GM12878 (cell line): ENCODE results near the gene UQCRH. TPM values are rescaled to one million over a fixed set of nuclear protein-coding genes. Genes with fewer than 3 reads are reported as not detected.

Experiments
- ATAC-seq: fragments of 200-7000 bp; cut with Tn5 transposase; 3 replicates; pipeline ENCODE4 v1.9.1; 2020; ENCODE audit warnings: mild to moderate bottlenecking, moderate library complexity
- BruUV-seq: library from RNA; stranded (reverse); fragments of 400-500 nt; replicated peaks from 2 replicates; lab custom pipeline; 2021; lab: Mats Ljungman, UMichigan
- CTCF ChIA-PET: fragments of 300-600 bp; sonication (Branson Sonifier 250); formaldehyde crosslinking; extraction: SDS; loops from one replicate; lab custom pipeline; 2021; ENCODE audit warnings: inconsistent platforms; lab: Yijun Ruan, JAX
- POLR2A ChIA-PET: fragments of 350-600 bp; formaldehyde crosslinking; extraction: SDS; loops from one replicate; lab custom pipeline; 2021; ENCODE audit warnings: inconsistent platforms; lab: Charles Lee
- RAD21 ChIA-PET: fragments of 300-600 bp; sonication (Branson Sonifier 250); formaldehyde crosslinking; loops from one replicate; lab custom pipeline; 2023; ENCODE audit warnings: antibody characterized with exemption; ENCODE audit not compliant: unreplicated experiment; lab: Charles Lee
- SMC1A ChIA-PET: fragments of 300-600 bp; sonication (Branson Sonifier 250); formaldehyde crosslinking; loops from one replicate; lab custom pipeline; 2023; ENCODE audit not compliant: unreplicated experiment, uncharacterized antibody; lab: Charles Lee
- DNase-seq: peaks from one replicate; pipeline ENCODE4 v3.0.0-alpha.2; 2011; ENCODE audit warnings: low read depth, low spot score
- FAIRE-seq: peaks from 3 replicates; lab custom pipeline; 2011; peaks lifted over from hg19 to GRCh38; lab: Jason Lieb, UNC
- H2AFZ ChIP-seq: 2 replicates; pipeline ENCODE4 v1.6.0; 2011; ENCODE audit warnings: low read depth, low read length, control low read depth; ENCODE audit not compliant: control insufficient read depth
- H3K27ac ChIP-seq: 2 replicates; pipeline ENCODE4 v1.5.1; 2011; ENCODE audit warnings: control low read depth; ENCODE audit not compliant: control insufficient read depth, insufficient read depth
- H3K27me3 ChIP-seq, 2 experiments: replicated peaks in 1 of 2; 2 replicates each; pipeline versions ENCODE4 v1.6.0 to v1.6.1; 2011; ENCODE audit warnings: low read length in 1 of 2; ENCODE audit not compliant: control insufficient read depth in 2 of 2, insufficient read depth in 2 of 2
- H3K36me3 ChIP-seq, 2 experiments: 2 replicates each; pipeline ENCODE4 v1.5.1; 2011; ENCODE audit warnings: low read length in 1 of 2; ENCODE audit not compliant: control insufficient read depth in 2 of 2, insufficient read depth in 2 of 2
- H3K4me1 ChIP-seq: 2 replicates; pipeline ENCODE4 v1.6.1; 2011; ENCODE audit warnings: mild to moderate bottlenecking, low read length, moderate library complexity, mixed read lengths; ENCODE audit not compliant: control insufficient read depth, insufficient read depth
- H3K4me2 ChIP-seq: 2 replicates; pipeline ENCODE4 v1.6.0; 2011; ENCODE audit warnings: control low read depth; ENCODE audit not compliant: control insufficient read depth, insufficient read depth
- H3K4me3 ChIP-seq: fragments of 200-600 bp; sonication (generic); 2 replicates; pipeline ENCODE4 v1.5.1; 2016
- H3K79me2 ChIP-seq: 2 replicates; pipeline ENCODE4 v1.6.0; 2011; ENCODE audit warnings: low read length; ENCODE audit not compliant: control insufficient read depth, insufficient read depth
- H3K9ac ChIP-seq: 2 replicates; pipeline ENCODE4 v1.8.0; 2011; ENCODE audit warnings: low read length, control low read depth, mixed read lengths; ENCODE audit not compliant: control insufficient read depth, insufficient read depth
- H3K9me3 ChIP-seq: replicated peaks from 3 replicates; pipeline ENCODE4 v1.5.1; 2011; ENCODE audit warnings: mild to moderate bottlenecking, low read length; ENCODE audit not compliant: control insufficient read depth, insufficient read depth
- H4K20me1 ChIP-seq: 2 replicates; pipeline ENCODE4 v1.6.0; 2011; ENCODE audit not compliant: control insufficient read depth, insufficient read depth
- HSF1 ChIP-seq: fragments of 150-350 bp; IDR thresholded peaks from 2 replicates; pipeline ENCODE4 v1.6.1; 2014; ENCODE audit warnings: mild to moderate bottlenecking, low read depth, low read length
- JUNB ChIP-seq: IDR thresholded peaks from 2 replicates; pipeline ENCODE4 v1.6.1; 2016; ENCODE audit warnings: antibody characterized with exemption, mild to moderate bottlenecking
- PAX5 ChIP-seq: IDR thresholded peaks from 2 replicates; pipeline ENCODE4 v1.6.1; 2011; ENCODE audit warnings: low read depth, low read length, borderline replicate concordance
- TARDBP ChIP-seq: IDR thresholded peaks from 2 replicates; pipeline ENCODE4 v1.6.1; 2016; ENCODE audit warnings: borderline replicate concordance
- ZNF207 ChIP-seq: fragments of 450-650 bp; IDR thresholded peaks from 2 replicates; pipeline ENCODE4 v1.6.1; 2014; ENCODE audit warnings: antibody characterized with exemption, mild to moderate bottlenecking, borderline replicate concordance
- ZNF217 ChIP-seq: fragments of 450-650 bp; IDR thresholded peaks from 2 replicates; pipeline ENCODE4 v1.6.1; 2017; ENCODE audit warnings: antibody characterized with exemption, mild to moderate bottlenecking
- ZZZ3 ChIP-seq: IDR thresholded peaks from 2 replicates; pipeline ENCODE4 v1.6.1; 2011; ENCODE audit warnings: low read depth; ENCODE audit not compliant: control insufficient read depth, insufficient read length
- WGBS: methylation state at CpG from one replicate; pipeline ENCODE4 v1.1.6; 2016; ENCODE audit warnings: low lambda C conversion rate; ENCODE audit not compliant: insufficient replicate concordance, insufficient coverage; ENCODE audit errors: missing lambda C conversion rate; 5-methylcytosine and 5-hydroxymethylcytosine counted together
- in situ Hi-C: fragments of 300-500 bp; cut with MboI; formaldehyde crosslinking; loops from 9 replicates; pipeline ENCODE4 v1.14.3; 2018; ENCODE audit warnings: mixed read lengths
- intact Hi-C: fragments of 100-400 bp; cut with micrococcal nuclease; formaldehyde crosslinking; loops from one replicate; pipeline ENCODE4 v1.14.2; 2022; ENCODE audit not compliant: unreplicated experiment
- polyA plus RNA-seq, 11 experiments: library from polyadenylated mRNA; depleted of rRNA in 4 of 11; unstranded in 6 of 11; stranded (reverse) in 5 of 11; fragments of >200 nt; fragmentation: Nextera tagmentation in 4 of 11; fragmentation: Illumina TruSeq in 1 of 11; extraction: Ambion mirVana in 4 of 11; extraction: Trizol in 1 of 11; gene quantifications; 1 replicate in 1 of 11; 2 replicates in 10 of 11; pipeline versions ENCODE4 v1.2.1 to v1.2.3, GENCODE V29; 2011 to 2016; ENCODE audit warnings: inconsistent platforms in 2 of 11, missing spikeins in 2 of 11, low read depth in 1 of 11
- total RNA-seq, 4 experiments: library from RNA; depleted of rRNA in 3 of 4; stranded (reverse); fragments of >200 nt in 3 of 4; fragmentation: Illumina TruSeq in 1 of 4; extraction: Trizol in 1 of 4; gene quantifications; 2 replicates each; pipeline versions ENCODE4 v1.2.1 to v1.2.3, GENCODE V29; 2013 to 2021
- TF ChIP-seq, protein P1 (sequence below): fragments of 450-650 bp; IDR thresholded peaks from 2 replicates; pipeline ENCODE4 v1.6.1; 2016; ENCODE audit warnings: mild to moderate bottlenecking

Gene UQCRH
- total and polyA plus RNA-seq, 10 of the 15 experiments (the other 5 are each of a cell fraction or from before 2014, with no cell fraction given): 363 to 1,782 (median 597) TPM

GRCh38 chr1:46301406-46301807 lies 2.1 kb upstream of the UQCRH start:
- H2AFZ ChIP-seq: no peak overlapping the region
- no TSS peak for BruUV-seq
- POLR2A ChIA-PET: interaction anchor here (1.1 to 1.4 kb wide), 2 partner anchors 27 to 47 kb away, joined by 3 to 4 read pairs; no protein-coding TSS in a partner anchor
- FAIRE-seq (no peak), ATAC-seq (no peak), DNase-seq (no peak)
- 35% methylated on average over 17 of the region's 17 CpGs for WGBS
- TF ChIP-seq ZNF217 (no peak), PAX5 (no peak), ZNF207 (no peak), TARDBP (no peak), HSF1 (no peak), ZZZ3 (no peak), JUNB (no peak)
- TF ChIP-seq, protein P1, sequence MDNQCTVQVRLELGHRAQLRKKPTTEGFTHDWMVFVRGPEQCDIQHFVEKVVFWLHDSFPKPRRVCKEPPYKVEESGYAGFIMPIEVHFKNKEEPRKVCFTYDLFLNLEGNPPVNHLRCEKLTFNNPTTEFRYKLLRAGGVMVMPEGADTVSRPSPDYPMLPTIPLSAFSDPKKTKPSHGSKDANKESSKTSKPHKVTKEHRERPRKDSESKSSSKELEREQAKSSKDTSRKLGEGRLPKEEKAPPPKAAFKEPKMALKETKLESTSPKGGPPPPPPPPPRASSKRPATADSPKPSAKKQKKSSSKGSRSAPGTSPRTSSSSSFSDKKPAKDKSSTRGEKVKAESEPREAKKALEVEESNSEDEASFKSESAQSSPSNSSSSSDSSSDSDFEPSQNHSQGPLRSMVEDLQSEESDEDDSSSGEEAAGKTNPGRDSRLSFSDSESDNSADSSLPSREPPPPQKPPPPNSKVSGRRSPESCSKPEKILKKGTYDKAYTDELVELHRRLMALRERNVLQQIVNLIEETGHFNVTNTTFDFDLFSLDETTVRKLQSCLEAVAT: peak; percentile 96
- in situ Hi-C loops (loop anchor here (5.0 kb wide), 1 partner anchor 41 kb away; the partner anchor contains the start of gene NSUN4), intact Hi-C loops (no loop called here)
- peak overlapping the region; percentile 93 for H3K9ac ChIP-seq
- peak overlapping the region; percentile 98 for H3K4me3 ChIP-seq
- RAD21 ChIA-PET: interaction anchor here (2.1 to 3.6 kb wide), 2 partner anchors 41 to 46 kb away, joined by 7 to 11 read pairs; no protein-coding TSS in a partner anchor
- CTCF ChIA-PET: interaction anchor here (0.8 to 6.2 kb wide), 5 partner anchors 25 to 77 kb away, joined by 3 to 49 read pairs (median 5); partner anchors contain the start of gene NSUN4
- peak overlapping the region; percentile 91 for H3K4me2 ChIP-seq
- H3K79me2 ChIP-seq: peaks cover 75% of the 10 kb centered on the region
- peaks cover 9% of the 10 kb centered on the region for H3K4me1 ChIP-seq
- H3K27ac ChIP-seq: peak overlapping the region; percentile 84
- no peaks in the 10 kb centered on the region for H3K9me3 ChIP-seq
- H4K20me1 ChIP-seq: no peaks in the 10 kb centered on the region
- no peaks in the 10 kb centered on the region for H3K27me3 ChIP-seq
- SMC1A ChIA-PET: interaction anchor here (0.8 to 3.9 kb wide), 5 partner anchors 15 to 46 kb away, joined by 3 to 15 read pairs (median 7); no protein-coding TSS in a partner anchor
- peaks cover 6 to 16% of the 10 kb centered on the region in 2 experiments for H3K36me3 ChIP-seq
